ENCODE measurements around the gene CCDC30. TPM values are rescaled to one million over a fixed set of nuclear protein-coding genes. Genes with fewer than 3 reads are reported as not detected.
"Not testable (repeated sequence)": the region's sequence is repeated elsewhere in the genome, so short reads cannot be mapped to it uniquely, and the experiment has no call there.

Gene CCDC30
- total RNA-seq, 2 experiments from 2014 or later = 1.4 to 2.1 TPM

GRCh38 chr1:42456010-42456753, 6.9 kb upstream of the CCDC30 start, which contains the start of the genes PPCS and ZMYND12:
PPCS (plus strand) TSS chr1:42456543; CDS start chr1:42456566, 23 bp downstream.
ZMYND12 (minus strand) TSS chr1:42456022; CDS start chr1:42455997, 25 bp downstream.
- Mint-ChIP-seq H3K36me3 (ENCODE audit: low read depth) (peaks cover 32% of the 10 kb centered on the region), H3K27me3 (ENCODE audit: low read depth) (no peaks in the 10 kb centered on the region), H3K9me3 (no peaks in the 10 kb centered on the region), H3K4me1 (ENCODE audit: low read depth) (peaks cover 23% of the 10 kb centered on the region), H3K27ac (peak within 1 kb of the TSS; percentile 94), H3K4me3 (peak within 1 kb of the TSS; percentile 95)
- intact Hi-C loops (cut with micrococcal nuclease) = loop anchor here (2.0 to 10.0 kb wide), 5 partner anchors 63 to 1761 kb away; partner anchors contain the start of genes C1orf50, FOXJ3, NFYC and P3H1
- DNase-seq = peak; percentile 94
- CTCF ChIA-PET = interaction anchor here (1.2 to 1.3 kb wide), 2 partner anchors 118 to 283 kb away, joined by 4 to 5 read pairs; no protein-coding TSS in a partner anchor

GRCh38 chr1:42456754-42457089, 6.4 kb upstream of the CCDC30 start:
- Mint-ChIP-seq H3K4me3 (peak overlapping the region; percentile 95), H3K27ac (peak overlapping the region; percentile 94), H3K36me3 (ENCODE audit: low read depth) (peaks cover 32% of the 10 kb centered on the region), H3K9me3 (no peaks in the 10 kb centered on the region), H3K4me1 (ENCODE audit: low read depth) (peaks cover 24% of the 10 kb centered on the region), H3K27me3 (ENCODE audit: low read depth) (no peaks in the 10 kb centered on the region)
- intact Hi-C loops (cut with micrococcal nuclease) = loop anchor here (1.0 to 10.0 kb wide), 6 partner anchors 64 to 1762 kb away; partner anchors contain the start of genes C1orf50, FOXJ3, NFYC and P3H1
- CTCF ChIA-PET = interaction anchor here (1.2 to 1.3 kb wide), 2 partner anchors 118 to 284 kb away, joined by 4 to 5 read pairs; no protein-coding TSS in a partner anchor
- DNase-seq = peak; percentile 69

- Mint-ChIP-seq H3K4me1 (ENCODE audit: low read depth) (peaks cover 42% of the 10 kb centered on the region), H3K36me3 (ENCODE audit: low read depth) (peaks cover 30% of the 10 kb centered on the region), H3K27me3 (ENCODE audit: low read depth) (no peaks in the 10 kb centered on the region), H3K9me3 (no peaks in the 10 kb centered on the region), H3K4me3 (no peak overlapping the region), H3K27ac (no peak overlapping the region)
- intact Hi-C loops (cut with micrococcal nuclease) = loop anchor here (5.0 to 10.0 kb wide), 2 partner anchors 356 to 384 kb away; partner anchors contain the start of genes ERMAP, SVBP and ZNF691
- CTCF ChIA-PET = no interaction called here
- DNase-seq = no peak
These were observed 1.9 kb upstream of the CCDC30 start for GRCh38 chr1:42461196-42461595.

- Mint-ChIP-seq H3K27me3 (ENCODE audit: low read depth) (no peaks in the 10 kb centered on the region), H3K4me3 (peak overlapping the region; percentile 77), H3K27ac (no peak overlapping the region), H3K9me3 (no peaks in the 10 kb centered on the region), H3K4me1 (ENCODE audit: low read depth) (peaks cover 26% of the 10 kb centered on the region), H3K36me3 (ENCODE audit: low read depth) (peaks cover 13% of the 10 kb centered on the region)
- DNase-seq = no peak
- CTCF ChIA-PET = no interaction called here
- intact Hi-C loops (cut with micrococcal nuclease) = loop anchor here (2.0 to 10.0 kb wide), 3 partner anchors 219 to 381 kb away; partner anchors contain the start of genes ERMAP, SVBP, YBX1 and ZNF691
These were observed 835 bp downstream of the CCDC30 start for GRCh38 chr1:42463921-42464320.

- Mint-ChIP-seq H3K4me1 (ENCODE audit: low read depth) (peaks cover 21% of the 10 kb centered on the region), H3K36me3 (ENCODE audit: low read depth) (no peaks in the 10 kb centered on the region), H3K27me3 (ENCODE audit: low read depth) (no peaks in the 10 kb centered on the region), H3K4me3 (no peak overlapping the region), H3K27ac (no peak overlapping the region), H3K9me3 (no peaks in the 10 kb centered on the region)
- DNase-seq = no peak
- intact Hi-C loops (cut with micrococcal nuclease) = loop anchor here (10.0 kb wide), 1 partner anchor 379 kb away; the partner anchor contains the start of gene ZNF691
- CTCF ChIA-PET = no interaction called here
These were observed 2.9 kb downstream of the CCDC30 start for GRCh38 chr1:42466030-42466429.

- DNase-seq = no peak
- CTCF ChIA-PET = no interaction called here
- H3K27ac Mint-ChIP-seq = no peak overlapping the region
- intact Hi-C loops (cut with micrococcal nuclease) = loop anchor here (10.0 kb wide), 1 partner anchor 375 kb away; the partner anchor contains the start of gene ZNF691
- no peaks in the 10 kb centered on the region for H3K4me1 Mint-ChIP-seq (ENCODE audit: low read depth)
- no peaks in the 10 kb centered on the region for H3K9me3 Mint-ChIP-seq
- H3K27me3 Mint-ChIP-seq (ENCODE audit: low read depth) = no peaks in the 10 kb centered on the region
- H3K36me3 Mint-ChIP-seq (ENCODE audit: low read depth) = peaks cover 2% of the 10 kb centered on the region
- no peak overlapping the region for H3K4me3 Mint-ChIP-seq
These were observed 6.6 kb downstream of the CCDC30 start for GRCh38 chr1:42469727-42470126.

- no peak overlapping the region for H3K4me3 Mint-ChIP-seq
- no peaks in the 10 kb centered on the region for H3K27me3 Mint-ChIP-seq (ENCODE audit: low read depth)
- CTCF ChIA-PET = no interaction called here
- peaks cover 2% of the 10 kb centered on the region for H3K36me3 Mint-ChIP-seq (ENCODE audit: low read depth)
- intact Hi-C loops (cut with micrococcal nuclease) = no loop called here
- H3K27ac Mint-ChIP-seq = no peak overlapping the region
- DNase-seq = no peak
- H3K9me3 Mint-ChIP-seq = no peaks in the 10 kb centered on the region
- H3K4me1 Mint-ChIP-seq (ENCODE audit: low read depth) = peaks cover 4% of the 10 kb centered on the region
These were observed 13.5 kb downstream of the CCDC30 start for GRCh38 chr1:42476605-42477004.

- H3K27me3 Mint-ChIP-seq (ENCODE audit: low read depth); H3K4me1 Mint-ChIP-seq (ENCODE audit: low read depth); H3K27ac Mint-ChIP-seq; DNase-seq; H3K9me3 Mint-ChIP-seq; H3K4me3 Mint-ChIP-seq; CTCF ChIA-PET; intact Hi-C loops (cut with micrococcal nuclease); H3K36me3 Mint-ChIP-seq (ENCODE audit: low read depth): not testable (repeated sequence)
These were observed 14.3 kb downstream of the CCDC30 start for GRCh38 chr1:42477354-42477753.

- peaks cover 4% of the 10 kb centered on the region for H3K4me1 Mint-ChIP-seq (ENCODE audit: low read depth)
- CTCF ChIA-PET = interaction anchor here (0.6 kb wide), 1 partner anchor 75 kb away, joined by 4 read pairs; no protein-coding TSS in a partner anchor
- H3K27me3 Mint-ChIP-seq (ENCODE audit: low read depth) = no peaks in the 10 kb centered on the region
- H3K9me3 Mint-ChIP-seq = no peaks in the 10 kb centered on the region
- H3K4me3 Mint-ChIP-seq = no peak overlapping the region
- H3K27ac Mint-ChIP-seq = no peak overlapping the region
- DNase-seq = no peak
- intact Hi-C loops (cut with micrococcal nuclease) = no loop called here
- H3K36me3 Mint-ChIP-seq (ENCODE audit: low read depth) = peaks cover 4% of the 10 kb centered on the region
These were observed 14.7 kb downstream of the CCDC30 start for GRCh38 chr1:42477775-42478174.

GRCh38 chr1:42479621-42480020, 16.5 kb downstream of the CCDC30 start:
- H3K4me3 Mint-ChIP-seq = no peak overlapping the region
- CTCF ChIA-PET = no interaction called here
- no peak for DNase-seq
- H3K27ac Mint-ChIP-seq = no peak overlapping the region
- no peaks in the 10 kb centered on the region for H3K9me3 Mint-ChIP-seq
- intact Hi-C loops (cut with micrococcal nuclease) = no loop called here
- peaks cover 4% of the 10 kb centered on the region for H3K4me1 Mint-ChIP-seq (ENCODE audit: low read depth)
- no peaks in the 10 kb centered on the region for H3K27me3 Mint-ChIP-seq (ENCODE audit: low read depth)
- peaks cover 3% of the 10 kb centered on the region for H3K36me3 Mint-ChIP-seq (ENCODE audit: low read depth)

GRCh38 chr1:42480921-42481320, 17.8 kb downstream of the CCDC30 start:
- H3K4me1 Mint-ChIP-seq (ENCODE audit: low read depth) = no peaks in the 10 kb centered on the region
- no peaks in the 10 kb centered on the region for H3K9me3 Mint-ChIP-seq
- no peak overlapping the region for H3K27ac Mint-ChIP-seq
- intact Hi-C loops (cut with micrococcal nuclease) = no loop called here
- peaks cover 3% of the 10 kb centered on the region for H3K36me3 Mint-ChIP-seq (ENCODE audit: low read depth)
- no peak overlapping the region for H3K4me3 Mint-ChIP-seq
- DNase-seq = no peak
- CTCF ChIA-PET = interaction anchor here (0.6 to 0.7 kb wide), 2 partner anchors 54 to 205 kb away, joined by 3 read pairs; no protein-coding TSS in a partner anchor
- no peaks in the 10 kb centered on the region for H3K27me3 Mint-ChIP-seq (ENCODE audit: low read depth)

GRCh38 chr1:42482635-42483153, 19.6 kb downstream of the CCDC30 start:
- CTCF ChIA-PET = no interaction called here
- no peak for DNase-seq
- no peaks in the 10 kb centered on the region for H3K27me3 Mint-ChIP-seq (ENCODE audit: low read depth)
- no peak overlapping the region for H3K4me3 Mint-ChIP-seq
- peaks cover 3% of the 10 kb centered on the region for H3K36me3 Mint-ChIP-seq (ENCODE audit: low read depth)
- no peak overlapping the region for H3K27ac Mint-ChIP-seq
- intact Hi-C loops (cut with micrococcal nuclease) = no loop called here
- no peaks in the 10 kb centered on the region for H3K9me3 Mint-ChIP-seq
- no peaks in the 10 kb centered on the region for H3K4me1 Mint-ChIP-seq (ENCODE audit: low read depth)
